ENCODE results near the gene HDC.

- TF ChIP-seq CREB1 (IDR thresholded peaks at IDR 0.05; ENCODE audit: low read depth) (no peak), TAF1 (IDR thresholded peaks at IDR 0.05; ENCODE audit: low read depth) (no peak), YY1 (IDR thresholded peaks at IDR 0.05; ENCODE audit: low read depth) (no peak)
These were observed 73.4 kb downstream of the HDC start for GRCh38 chr15:50192164-50192563.
